HepG2 (cell line): ENCODE measurements around the gene ENTPD5. TPM values are rescaled to one million over a fixed set of nuclear protein-coding genes. Genes with fewer than 3 reads are reported as not detected.

Experiments used
- AGO2 ChIP-seq: fragments of 200-400 bp; formaldehyde crosslinking; optimal IDR thresholded peaks from 2 replicates; pipeline ENCODE3; 2017; ENCODE audit warnings: mild to moderate bottlenecking, low read depth, low read length, moderate library complexity
- ARID2 ChIP-seq: sonication (generic); formaldehyde crosslinking; IDR thresholded peaks from 2 replicates; pipeline ENCODE4 v1.8.1; 2022; ENCODE audit warnings: mild to moderate bottlenecking, missing genetic modification reagents, borderline replicate concordance
- RARG ChIP-seq: sonication (generic); formaldehyde crosslinking; IDR thresholded peaks from 2 replicates; pipeline ENCODE4 v1.4.0; 2020; ENCODE audit warnings: low read depth, mild to moderate bottlenecking, missing genetic modification reagents
- ZNF251 ChIP-seq: sonication (generic); formaldehyde crosslinking; IDR thresholded peaks from 2 replicates; pipeline ENCODE4 v1.9.0; 2021; ENCODE audit warnings: mild to moderate bottlenecking, missing genetic modification reagents
- ZNF558 ChIP-seq: sonication (generic); formaldehyde crosslinking; IDR thresholded peaks from 2 replicates; pipeline ENCODE4 v1.9.0; 2022; ENCODE audit warnings: mild to moderate bottlenecking, missing genetic modification reagents, borderline replicate concordance
- polyA plus RNA-seq, 8 experiments: library from polyadenylated mRNA; depleted of rRNA in 3 of 8; stranded (reverse) in 7 of 8; unstranded in 1 of 8; fragments of >200 nt; fragmentation: Illumina TruSeq in 4 of 8; extraction: Trizol in 4 of 8; gene quantifications; 2 replicates each; pipeline versions ENCODE4 v1.2.1 to v1.2.3, GENCODE V29; 2011 to 2016; ENCODE audit warnings: low read depth in 4 of 8, missing spikeins in 1 of 8, mixed read lengths in 1 of 8; ENCODE audit not compliant: insufficient read depth in 1 of 8
- total RNA-seq, 5 experiments: library from RNA; depleted of rRNA; stranded (reverse); fragments of >200 nt; fragmentation: Illumina TruSeq; extraction: Trizol; gene quantifications; 2 replicates each; pipeline ENCODE4 v1.2.3, GENCODE V29; 2016; ENCODE audit warnings: low read depth in 1 of 5
- TF ChIP-seq, protein P1 (sequence below), 2 experiments: sonication (generic) in 1 of 2; formaldehyde crosslinking in 1 of 2; IDR thresholded peaks; 2 replicates each; pipeline versions ENCODE4 v1.6.1 to v1.9.0; 2014 to 2022; ENCODE audit warnings: antibody characterized with exemption in 1 of 2, borderline replicate concordance in 1 of 2, inconsistent platforms in 1 of 2, low read depth in 1 of 2, missing genetic modification reagents in 1 of 2
- TF ChIP-seq, protein P2 (sequence below): sonication (generic); formaldehyde crosslinking; IDR thresholded peaks from 2 replicates; pipeline ENCODE4 v1.4.0; 2020; ENCODE audit warnings: missing genetic modification reagents, borderline replicate concordance
- TF ChIP-seq, protein P3 (sequence below): sonication (generic); formaldehyde crosslinking; IDR thresholded peaks from 2 replicates; pipeline ENCODE4 v1.4.0; 2020; ENCODE audit warnings: mild to moderate bottlenecking, missing genetic modification reagents
- TF ChIP-seq, protein P4 (sequence below): sonication (generic); formaldehyde crosslinking; IDR thresholded peaks from 2 replicates; pipeline ENCODE4 v1.4.0; 2020; ENCODE audit warnings: mild to moderate bottlenecking, missing genetic modification reagents
- TF ChIP-seq, protein P5 (sequence below): sonication (generic); formaldehyde crosslinking; IDR thresholded peaks from 2 replicates; pipeline ENCODE4 v1.5.0; 2020; ENCODE audit warnings: missing genetic modification reagents

The ENTPD5 gene
- total and polyA plus RNA-seq, 2 of the 13 experiments (the other 11 are each of a cell fraction or from before 2014, with no cell fraction given): 33.8 to 43.3 TPM

DNA sequence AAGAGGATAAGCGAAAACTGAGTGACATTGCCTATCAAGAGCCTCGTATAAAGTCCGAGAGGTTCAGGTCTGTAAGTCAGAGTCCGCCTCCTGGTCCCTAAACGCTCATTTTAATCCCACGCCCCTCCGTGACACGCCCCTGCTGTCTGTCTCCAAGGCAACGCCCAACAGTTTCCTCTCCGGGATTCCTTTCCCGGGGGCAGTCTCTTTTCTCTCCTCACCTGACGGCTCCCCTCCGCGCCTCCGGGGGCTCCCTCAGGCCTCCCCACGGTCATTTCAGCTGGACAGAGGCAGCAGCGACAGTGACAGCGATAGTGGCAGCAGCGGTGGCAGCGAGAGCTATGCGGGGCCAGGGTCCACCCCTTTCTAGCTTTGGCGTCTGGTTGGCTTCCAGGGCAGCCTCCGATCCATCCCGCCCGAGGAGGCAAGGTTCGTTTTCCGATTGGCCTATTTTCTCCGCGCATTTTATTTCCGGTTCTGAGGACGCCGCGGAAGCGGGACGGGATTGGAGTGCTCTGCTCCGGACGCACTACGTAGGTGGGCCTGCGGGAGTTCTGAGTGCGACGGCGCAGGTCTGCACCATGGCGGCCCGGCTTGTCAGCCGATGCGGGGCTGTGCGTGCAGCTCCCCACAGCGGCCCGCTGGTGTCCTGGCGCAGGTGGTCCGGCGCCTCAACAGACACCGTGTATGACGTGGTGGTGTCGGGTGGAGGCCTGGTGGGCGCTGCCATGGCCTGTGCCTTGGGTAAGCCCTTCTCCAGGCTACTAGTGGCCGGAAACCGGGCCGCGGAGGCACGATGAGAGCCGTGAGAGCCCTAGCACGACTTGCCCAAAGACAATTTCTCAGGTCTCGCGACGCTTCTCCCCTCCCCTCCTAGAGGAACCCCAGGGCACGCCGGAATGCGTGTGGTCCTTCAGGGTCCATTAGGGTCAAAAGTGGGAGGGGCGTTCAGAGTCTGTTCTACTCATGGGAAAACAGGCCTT is 69.0 kb downstream of the ENTPD5 start, which contains the start of the genes COQ6 and FAM161B (continued):
- TF ChIP-seq, protein P1, sequence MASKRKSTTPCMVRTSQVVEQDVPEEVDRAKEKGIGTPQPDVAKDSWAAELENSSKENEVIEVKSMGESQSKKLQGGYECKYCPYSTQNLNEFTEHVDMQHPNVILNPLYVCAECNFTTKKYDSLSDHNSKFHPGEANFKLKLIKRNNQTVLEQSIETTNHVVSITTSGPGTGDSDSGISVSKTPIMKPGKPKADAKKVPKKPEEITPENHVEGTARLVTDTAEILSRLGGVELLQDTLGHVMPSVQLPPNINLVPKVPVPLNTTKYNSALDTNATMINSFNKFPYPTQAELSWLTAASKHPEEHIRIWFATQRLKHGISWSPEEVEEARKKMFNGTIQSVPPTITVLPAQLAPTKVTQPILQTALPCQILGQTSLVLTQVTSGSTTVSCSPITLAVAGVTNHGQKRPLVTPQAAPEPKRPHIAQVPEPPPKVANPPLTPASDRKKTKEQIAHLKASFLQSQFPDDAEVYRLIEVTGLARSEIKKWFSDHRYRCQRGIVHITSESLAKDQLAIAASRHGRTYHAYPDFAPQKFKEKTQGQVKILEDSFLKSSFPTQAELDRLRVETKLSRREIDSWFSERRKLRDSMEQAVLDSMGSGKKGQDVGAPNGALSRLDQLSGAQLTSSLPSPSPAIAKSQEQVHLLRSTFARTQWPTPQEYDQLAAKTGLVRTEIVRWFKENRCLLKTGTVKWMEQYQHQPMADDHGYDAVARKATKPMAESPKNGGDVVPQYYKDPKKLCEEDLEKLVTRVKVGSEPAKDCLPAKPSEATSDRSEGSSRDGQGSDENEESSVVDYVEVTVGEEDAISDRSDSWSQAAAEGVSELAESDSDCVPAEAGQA (IDR thresholded peaks at IDR 0.05; ENCODE audit: low read depth): peak; percentile 46
- TF ChIP-seq, protein P1 (CRISPR knock-in tag; IDR thresholded peaks at IDR 0.05; ENCODE audit: borderline replicate concordance): no peak
- TF ChIP-seq AGO2 (peak; percentile 92), ARID2 (CRISPR knock-in tag) (peak; percentile 92; the same call in 1 of the 2 replicates), RARG (CRISPR knock-in tag) (no peak), ZNF251 (CRISPR knock-in tag) (no peak), ZNF558 (CRISPR knock-in tag) (peak; percentile 93; the same call in 1 of the 2 replicates)
- TF ChIP-seq, protein P2, sequence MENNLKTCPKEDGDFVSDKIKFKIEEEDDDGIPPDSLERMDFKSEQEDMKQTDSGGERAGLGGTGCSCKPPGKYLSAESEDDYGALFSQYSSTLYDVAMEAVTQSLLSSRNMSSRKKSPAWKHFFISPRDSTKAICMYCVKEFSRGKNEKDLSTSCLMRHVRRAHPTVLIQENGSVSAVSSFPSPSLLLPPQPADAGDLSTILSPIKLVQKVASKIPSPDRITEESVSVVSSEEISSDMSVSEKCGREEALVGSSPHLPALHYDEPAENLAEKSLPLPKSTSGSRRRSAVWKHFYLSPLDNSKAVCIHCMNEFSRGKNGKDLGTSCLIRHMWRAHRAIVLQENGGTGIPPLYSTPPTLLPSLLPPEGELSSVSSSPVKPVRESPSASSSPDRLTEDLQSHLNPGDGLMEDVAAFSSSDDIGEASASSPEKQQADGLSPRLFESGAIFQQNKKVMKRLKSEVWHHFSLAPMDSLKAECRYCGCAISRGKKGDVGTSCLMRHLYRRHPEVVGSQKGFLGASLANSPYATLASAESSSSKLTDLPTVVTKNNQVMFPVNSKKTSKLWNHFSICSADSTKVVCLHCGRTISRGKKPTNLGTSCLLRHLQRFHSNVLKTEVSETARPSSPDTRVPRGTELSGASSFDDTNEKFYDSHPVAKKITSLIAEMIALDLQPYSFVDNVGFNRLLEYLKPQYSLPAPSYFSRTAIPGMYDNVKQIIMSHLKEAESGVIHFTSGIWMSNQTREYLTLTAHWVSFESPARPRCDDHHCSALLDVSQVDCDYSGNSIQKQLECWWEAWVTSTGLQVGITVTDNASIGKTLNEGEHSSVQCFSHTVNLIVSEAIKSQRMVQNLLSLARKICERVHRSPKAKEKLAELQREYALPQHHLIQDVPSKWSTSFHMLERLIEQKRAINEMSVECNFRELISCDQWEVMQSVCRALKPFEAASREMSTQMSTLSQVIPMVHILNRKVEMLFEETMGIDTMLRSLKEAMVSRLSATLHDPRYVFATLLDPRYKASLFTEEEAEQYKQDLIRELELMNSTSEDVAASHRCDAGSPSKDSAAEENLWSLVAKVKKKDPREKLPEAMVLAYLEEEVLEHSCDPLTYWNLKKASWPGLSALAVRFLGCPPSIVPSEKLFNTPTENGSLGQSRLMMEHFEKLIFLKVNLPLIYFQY (CRISPR knock-in tag): peak; percentile 77; the same call in 1 of the 2 replicates
- TF ChIP-seq, protein P3, sequence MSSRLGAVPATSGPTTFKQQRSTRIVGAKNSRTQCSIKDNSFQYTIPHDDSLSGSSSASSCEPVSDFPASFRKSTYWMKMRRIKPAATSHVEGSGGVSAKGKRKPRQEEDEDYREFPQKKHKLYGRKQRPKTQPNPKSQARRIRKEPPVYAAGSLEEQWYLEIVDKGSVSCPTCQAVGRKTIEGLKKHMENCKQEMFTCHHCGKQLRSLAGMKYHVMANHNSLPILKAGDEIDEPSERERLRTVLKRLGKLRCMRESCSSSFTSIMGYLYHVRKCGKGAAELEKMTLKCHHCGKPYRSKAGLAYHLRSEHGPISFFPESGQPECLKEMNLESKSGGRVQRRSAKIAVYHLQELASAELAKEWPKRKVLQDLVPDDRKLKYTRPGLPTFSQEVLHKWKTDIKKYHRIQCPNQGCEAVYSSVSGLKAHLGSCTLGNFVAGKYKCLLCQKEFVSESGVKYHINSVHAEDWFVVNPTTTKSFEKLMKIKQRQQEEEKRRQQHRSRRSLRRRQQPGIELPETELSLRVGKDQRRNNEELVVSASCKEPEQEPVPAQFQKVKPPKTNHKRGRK (CRISPR knock-in tag): no peak
- TF ChIP-seq, protein P4, sequence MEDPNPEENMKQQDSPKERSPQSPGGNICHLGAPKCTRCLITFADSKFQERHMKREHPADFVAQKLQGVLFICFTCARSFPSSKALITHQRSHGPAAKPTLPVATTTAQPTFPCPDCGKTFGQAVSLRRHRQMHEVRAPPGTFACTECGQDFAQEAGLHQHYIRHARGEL: no peak
- TF ChIP-seq, protein P5, sequence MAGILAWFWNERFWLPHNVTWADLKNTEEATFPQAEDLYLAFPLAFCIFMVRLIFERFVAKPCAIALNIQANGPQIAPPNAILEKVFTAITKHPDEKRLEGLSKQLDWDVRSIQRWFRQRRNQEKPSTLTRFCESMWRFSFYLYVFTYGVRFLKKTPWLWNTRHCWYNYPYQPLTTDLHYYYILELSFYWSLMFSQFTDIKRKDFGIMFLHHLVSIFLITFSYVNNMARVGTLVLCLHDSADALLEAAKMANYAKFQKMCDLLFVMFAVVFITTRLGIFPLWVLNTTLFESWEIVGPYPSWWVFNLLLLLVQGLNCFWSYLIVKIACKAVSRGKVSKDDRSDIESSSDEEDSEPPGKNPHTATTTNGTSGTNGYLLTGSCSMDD: no peak
